ENCODE measurements around the gene ATP9B. TPM values are rescaled to one million over a fixed set of nuclear protein-coding genes. Genes with fewer than 3 reads are reported as not detected.

The ATP9B gene
- total RNA-seq, 1 experiment from 2014 or later, result 8.6 TPM

GRCh38 chr18:79320216-79320850 lies 251.1 kb downstream of the ATP9B start:
- no TSS peak for BruUV-seq (replicated peaks)

GRCh38 chr18:79321625-79322405 lies 252.6 kb downstream of the ATP9B start:
- CTCF ChIA-PET, result no interaction called here

More at GRCh38 chr18:79320216-79320850, 251.1 kb downstream of the ATP9B start:
- H3K4me2 ChIP-seq, result no peak overlapping the region
- no peaks in the 10 kb centered on the region for H3K27me3 ChIP-seq (ENCODE audit: insufficient read depth, low read depth)
- intact Hi-C loops (cut with micrococcal nuclease; ENCODE audit: unreplicated experiment), result no loop called here
- no peak overlapping the region for H3K4me3 ChIP-seq
- TF ChIP-seq CTCF (conservative IDR thresholded peaks at IDR 0.05) (no peak), EZH2 (IDR thresholded peaks at IDR 0.05; ENCODE audit: low read depth) (no peak)
- ChIA-PET POLR2A (ENCODE audit: unreplicated experiment) (no interaction called here), CTCF (no interaction called here)
- H2AFZ ChIP-seq, result no peak overlapping the region
- no peak for DNase-seq
- H3K36me3 ChIP-seq (ENCODE audit: low read depth), result no peaks in the 10 kb centered on the region
- no peaks in the 10 kb centered on the region for H4K20me1 ChIP-seq (ENCODE audit: insufficient read depth)
- no peaks in the 10 kb centered on the region for H3K79me2 ChIP-seq (ENCODE audit: low read depth)
- no peaks in the 10 kb centered on the region for H3K9me3 ChIP-seq (ENCODE audit: insufficient read depth, low read depth)
- H3K27ac ChIP-seq, result no peak overlapping the region
- no peaks in the 10 kb centered on the region for H3K4me1 ChIP-seq (replicated peaks; ENCODE audit: insufficient read depth)
- no peaks in the 10 kb centered on the region for H3K9me2 ChIP-seq (ENCODE audit: insufficient read depth)
- no peaks in the 10 kb centered on the region for H3F3A ChIP-seq (ENCODE audit: insufficient read depth, low read depth)

GRCh38 chr18:79322441-79322840 lies 253.2 kb downstream of the ATP9B start:
- ChIA-PET CTCF (no interaction called here), POLR2A (ENCODE audit: unreplicated experiment) (no interaction called here)
- Histone ChIP-seq H3K27me3 (ENCODE audit: insufficient read depth, low read depth) (no peaks in the 10 kb centered on the region), H2AFZ (no peak overlapping the region), H3F3A (ENCODE audit: insufficient read depth, low read depth) (0 out of 2 replicates have a peak, but pooled peaks cover 6% of the 10 kb centered on the region), H3K4me1 (replicated peaks; ENCODE audit: insufficient read depth) (no peaks in the 10 kb centered on the region), H3K4me3 (no peak overlapping the region), H3K4me2 (no peak overlapping the region), H3K9me2 (ENCODE audit: insufficient read depth) (no peaks in the 10 kb centered on the region), H3K27ac (no peak overlapping the region), H3K9me3 (ENCODE audit: insufficient read depth, low read depth) (no peaks in the 10 kb centered on the region), H3K36me3 (ENCODE audit: low read depth) (no peaks in the 10 kb centered on the region), H4K20me1 (ENCODE audit: insufficient read depth) (no peaks in the 10 kb centered on the region), H3K79me2 (ENCODE audit: low read depth) (no peaks in the 10 kb centered on the region)
- no peak for DNase-seq
- no peak for TF ChIP-seq CTCF (conservative IDR thresholded peaks at IDR 0.05)
- TF ChIP-seq EZH2 (IDR thresholded peaks at IDR 0.05; ENCODE audit: low read depth), result no peak
- BruUV-seq (replicated peaks), result no TSS peak
- intact Hi-C loops (cut with micrococcal nuclease; ENCODE audit: unreplicated experiment), result no loop called here

More at GRCh38 chr18:79321625-79322405, 252.6 kb downstream of the ATP9B start:
- Histone ChIP-seq H3K79me2 (ENCODE audit: low read depth) (no peaks in the 10 kb centered on the region), H3K27me3 (ENCODE audit: insufficient read depth, low read depth) (no peaks in the 10 kb centered on the region), H3K36me3 (ENCODE audit: low read depth) (no peaks in the 10 kb centered on the region), H3K9me3 (ENCODE audit: insufficient read depth, low read depth) (no peaks in the 10 kb centered on the region), H3K9me2 (ENCODE audit: insufficient read depth) (no peaks in the 10 kb centered on the region), H3K27ac (no peak overlapping the region), H3K4me2 (no peak overlapping the region), H3K4me3 (no peak overlapping the region), H2AFZ (no peak overlapping the region), H4K20me1 (ENCODE audit: insufficient read depth) (no peaks in the 10 kb centered on the region), H3K4me1 (replicated peaks; ENCODE audit: insufficient read depth) (no peaks in the 10 kb centered on the region), H3F3A (ENCODE audit: insufficient read depth, low read depth) (0 out of 2 replicates have a peak, but pooled peaks cover 2% of the 10 kb centered on the region)
- TF ChIP-seq EZH2 (IDR thresholded peaks at IDR 0.05; ENCODE audit: low read depth), result no peak
- TF ChIP-seq CTCF (conservative IDR thresholded peaks at IDR 0.05), result no peak
- DNase-seq, result no peak
- BruUV-seq (replicated peaks), result no TSS peak
- intact Hi-C loops (cut with micrococcal nuclease; ENCODE audit: unreplicated experiment), result no loop called here
- POLR2A ChIA-PET (ENCODE audit: unreplicated experiment), result no interaction called here

All from PC-9 (cell line).